ENCODE measurements around the gene UNC13C. TPM values are rescaled to one million over a fixed set of nuclear protein-coding genes. Genes with fewer than 3 reads are reported as not detected.

UNC13C gene
- total RNA-seq, 1 donor from 2014 or later, result not detected

GRCh38 chr15:54109014-54109413 lies 130.8 kb downstream of the UNC13C start:
- no peak for DNase-seq (ENCODE audit: low read depth in 2 of 2)

- no peak for DNase-seq (ENCODE audit: low read depth in 2 of 2)
Measured at GRCh38 chr15:54119051-54119450, 140.8 kb downstream of the UNC13C start.

- DNase-seq (ENCODE audit: low read depth in 2 of 2), result no peak
Measured at GRCh38 chr15:54120949-54121463, 142.8 kb downstream of the UNC13C start.

GRCh38 chr15:54127574-54127973 lies 149.3 kb downstream of the UNC13C start:
- no peak for DNase-seq (ENCODE audit: low read depth in 2 of 2)

- no peak for DNase-seq (ENCODE audit: low read depth in 2 of 2)
Measured at GRCh38 chr15:54131410-54131809, 153.2 kb downstream of the UNC13C start.

GRCh38 chr15:54149115-54149531 lies 170.9 kb downstream of the UNC13C start:
- no peak for DNase-seq (ENCODE audit: low read depth in 2 of 2)

GRCh38 chr15:54150255-54150654 lies 172.0 kb downstream of the UNC13C start:
- DNase-seq (ENCODE audit: low read depth in 2 of 2), result no peak

- DNase-seq (ENCODE audit: low read depth in 2 of 2), result no peak
Measured at GRCh38 chr15:54159012-54159411, 180.8 kb downstream of the UNC13C start.

- DNase-seq (ENCODE audit: low read depth in 2 of 2), result no peak
Measured at GRCh38 chr15:54187325-54187724, 209.1 kb downstream of the UNC13C start.

GRCh38 chr15:54197995-54198394 lies 219.8 kb downstream of the UNC13C start:
- no peak for DNase-seq (ENCODE audit: low read depth in 2 of 2)

- no peak for DNase-seq (ENCODE audit: low read depth in 2 of 2)
Measured at GRCh38 chr15:54206586-54207321, 228.5 kb downstream of the UNC13C start.

GRCh38 chr15:54208786-54209185 lies 230.5 kb downstream of the UNC13C start:
- DNase-seq (ENCODE audit: low read depth in 2 of 2), result no peak

- DNase-seq (ENCODE audit: low read depth in 2 of 2), result no peak
Measured at GRCh38 chr15:54212635-54213034, 234.4 kb downstream of the UNC13C start.

GRCh38 chr15:54226455-54226854 lies 248.2 kb downstream of the UNC13C start:
- no peak for DNase-seq (ENCODE audit: low read depth in 2 of 2)

- no peak for DNase-seq (ENCODE audit: low read depth in 2 of 2)
Measured at GRCh38 chr15:54227569-54227968, 249.3 kb downstream of the UNC13C start.

- no peak for DNase-seq (ENCODE audit: low read depth in 2 of 2)
Measured at GRCh38 chr15:54250326-54250725, 272.1 kb downstream of the UNC13C start.

GRCh38 chr15:54256190-54256589 lies 277.9 kb downstream of the UNC13C start:
- no peak for DNase-seq (ENCODE audit: low read depth in 2 of 2)

- no peak for DNase-seq (ENCODE audit: low read depth in 2 of 2)
Measured at GRCh38 chr15:54273928-54274327, 295.7 kb downstream of the UNC13C start.

GRCh38 chr15:54277834-54278233 lies 299.6 kb downstream of the UNC13C start:
- DNase-seq (ENCODE audit: low read depth in 2 of 2), result no peak

GRCh38 chr15:54280726-54281125 lies 302.5 kb downstream of the UNC13C start:
- DNase-seq (ENCODE audit: low read depth in 2 of 2), result no peak

GRCh38 chr15:54282228-54282836 lies 304.1 kb downstream of the UNC13C start:
- DNase-seq (ENCODE audit: low read depth in 2 of 2), result no peak

GRCh38 chr15:54288049-54288448 lies 309.8 kb downstream of the UNC13C start:
- no peak for DNase-seq (ENCODE audit: low read depth in 2 of 2)

- no peak for DNase-seq (ENCODE audit: low read depth in 2 of 2)
Measured at GRCh38 chr15:54289590-54290136, 311.4 kb downstream of the UNC13C start.
